Superior temporal gyrus (tissue), 1 donor: ENCODE results near the gene ID2.
A peak's percentile ranks its signal among the peaks of the same experiment; 100 is the strongest.

Experiments
- DNase-seq: peaks from one replicate; pipeline ENCODE4 v3.0.0-alpha.2; 2016; ENCODE audit errors: extremely low spot score

The ID2 gene

DNA sequence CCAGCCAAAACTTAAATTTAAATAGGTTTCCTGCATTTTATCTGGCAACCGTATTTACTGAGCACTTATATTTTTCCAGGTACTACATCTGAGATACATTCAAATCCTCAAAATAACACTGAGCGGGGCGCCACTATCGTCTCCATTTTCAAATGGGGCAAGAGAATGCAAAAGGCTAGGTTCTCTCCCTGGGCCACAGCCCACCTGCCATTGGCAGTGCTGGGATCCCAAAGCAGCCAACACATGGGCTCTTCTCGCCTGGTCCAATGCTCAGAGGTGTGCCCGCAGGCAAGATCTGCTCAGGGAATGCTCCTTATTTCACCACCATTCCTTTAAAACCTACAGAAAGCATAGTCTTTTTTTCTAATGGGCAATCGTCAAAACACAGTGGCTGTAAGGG, 11.3 kb upstream of the ID2 start:
- DNase-seq: no peak

DNA sequence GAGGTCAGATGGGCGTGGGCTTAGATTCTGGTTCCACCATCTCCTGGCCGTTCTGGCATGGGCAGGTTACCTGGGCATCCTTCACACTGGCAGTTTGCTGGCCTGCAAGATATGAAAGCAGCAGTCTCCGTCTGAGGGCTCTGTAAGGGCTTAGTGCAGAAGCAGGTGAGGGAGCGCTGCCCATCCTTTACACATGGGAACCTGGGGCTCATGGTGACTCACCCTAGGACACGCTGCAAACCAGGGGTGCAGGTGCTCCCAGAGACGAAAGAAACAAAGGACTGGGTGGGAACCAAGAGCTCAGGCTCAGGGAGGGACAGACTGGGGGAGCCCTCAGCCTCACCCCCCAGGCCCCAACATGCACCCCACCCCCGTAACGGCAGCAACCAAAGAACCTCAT, 10.7 kb upstream of the ID2 start:
- DNase-seq: no peak

DNA sequence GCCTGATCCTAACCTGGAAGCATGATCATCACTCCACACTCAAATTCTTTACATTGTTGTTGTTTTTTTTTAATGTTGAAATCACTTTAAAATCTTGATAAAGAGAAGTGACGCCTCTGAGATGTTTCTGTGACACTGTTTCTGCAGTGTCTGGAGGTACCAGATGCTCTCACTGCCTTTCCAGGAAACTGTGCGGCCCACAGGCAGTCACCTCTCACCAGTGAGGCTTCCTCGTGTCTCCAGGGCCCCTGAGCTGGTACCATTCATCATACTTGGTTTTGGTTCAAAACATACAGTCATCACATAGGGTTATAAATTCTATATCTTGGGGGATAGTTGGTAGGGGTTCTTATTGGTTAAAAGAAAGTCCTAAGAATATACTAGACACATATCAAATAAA, 10.1 kb upstream of the ID2 start:
- no peak for DNase-seq

DNA sequence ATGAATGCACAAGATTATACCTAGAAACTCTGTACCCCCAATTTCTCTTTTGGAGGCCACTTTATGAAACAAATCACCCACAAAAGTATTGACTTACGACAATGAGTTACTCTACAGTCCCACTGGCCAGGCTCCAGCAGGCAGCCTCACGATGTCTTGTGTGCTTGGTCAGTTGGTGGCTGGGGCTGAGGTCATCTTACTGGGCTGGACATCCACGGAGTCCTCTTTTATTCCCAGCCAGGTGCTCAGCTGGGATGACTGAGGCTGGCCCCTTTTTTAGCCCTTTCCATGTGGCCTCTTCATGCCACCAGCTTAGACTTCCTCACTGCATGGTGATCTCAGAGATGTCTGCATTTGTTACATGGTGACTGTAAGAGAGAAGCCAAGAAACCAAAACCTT, 8.9 kb upstream of the ID2 start:
- no peak for DNase-seq

DNA sequence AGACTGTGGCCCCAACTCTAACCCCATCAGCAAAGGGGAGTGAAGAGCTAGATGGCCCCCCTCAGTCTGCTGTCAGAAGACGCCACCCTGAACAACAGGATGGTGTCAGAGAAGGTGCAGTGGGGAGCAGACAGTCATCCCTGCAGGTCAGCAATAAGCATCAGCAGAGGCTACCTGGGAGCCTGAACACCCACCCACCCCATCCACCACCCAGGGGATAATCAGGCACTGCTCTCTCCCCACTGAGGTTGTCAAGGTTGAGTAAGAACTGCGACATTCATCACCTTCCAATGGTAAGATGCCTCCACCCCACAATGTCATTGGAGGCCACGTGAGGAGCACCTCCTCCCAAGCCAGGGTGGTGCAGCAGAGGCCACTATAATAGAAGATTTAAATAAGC, 8.5 kb upstream of the ID2 start:
- no peak for DNase-seq

DNA sequence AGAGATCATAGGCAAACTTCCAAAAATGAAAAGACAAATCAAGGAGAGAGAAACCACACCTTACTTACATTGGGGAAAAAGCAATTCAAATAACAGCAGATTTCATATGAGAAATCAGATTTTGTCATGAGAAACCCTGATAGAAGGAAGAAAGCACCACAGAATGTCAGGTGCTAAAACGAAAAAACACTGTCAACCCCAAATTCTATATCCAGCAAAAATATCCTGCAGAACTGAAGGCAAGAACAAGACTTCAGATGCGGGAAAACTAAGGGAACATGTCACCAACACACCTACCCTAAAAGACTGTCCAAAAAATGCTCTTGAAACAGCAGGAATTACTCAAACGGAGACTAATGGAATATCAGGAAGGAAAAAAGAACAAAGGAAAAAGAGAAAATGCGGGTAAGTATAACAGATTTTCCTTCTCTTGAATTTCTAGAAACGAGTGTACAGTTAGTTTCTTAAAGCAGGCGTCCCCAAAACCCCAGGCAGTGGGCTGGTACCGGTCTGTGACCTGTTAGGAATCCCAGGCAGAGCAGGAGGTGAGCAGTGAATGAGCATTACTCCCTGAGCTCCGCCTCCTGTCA, 7.3 kb upstream of the ID2 start:
- no peak for DNase-seq

DNA sequence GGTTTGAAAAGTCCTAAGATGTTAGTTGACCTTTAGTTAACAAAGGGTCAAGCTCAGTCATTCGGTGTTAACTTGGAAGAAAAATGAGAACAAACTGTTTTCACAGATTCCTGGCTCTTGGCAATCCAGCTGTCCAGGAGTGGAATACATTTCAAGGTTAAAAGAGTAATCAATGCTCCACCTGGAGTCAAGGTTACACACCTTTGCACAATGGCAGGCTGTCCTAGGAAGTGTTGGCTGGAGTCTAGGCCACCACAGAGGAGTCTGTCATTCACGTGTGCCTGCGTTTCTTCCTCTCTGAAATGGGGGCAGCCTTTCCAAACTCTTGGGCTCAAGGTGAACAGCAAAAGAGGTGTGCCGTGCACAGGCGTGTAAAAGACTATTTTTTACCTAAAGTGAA, 6.3 kb upstream of the ID2 start:
- DNase-seq: no peak

DNA sequence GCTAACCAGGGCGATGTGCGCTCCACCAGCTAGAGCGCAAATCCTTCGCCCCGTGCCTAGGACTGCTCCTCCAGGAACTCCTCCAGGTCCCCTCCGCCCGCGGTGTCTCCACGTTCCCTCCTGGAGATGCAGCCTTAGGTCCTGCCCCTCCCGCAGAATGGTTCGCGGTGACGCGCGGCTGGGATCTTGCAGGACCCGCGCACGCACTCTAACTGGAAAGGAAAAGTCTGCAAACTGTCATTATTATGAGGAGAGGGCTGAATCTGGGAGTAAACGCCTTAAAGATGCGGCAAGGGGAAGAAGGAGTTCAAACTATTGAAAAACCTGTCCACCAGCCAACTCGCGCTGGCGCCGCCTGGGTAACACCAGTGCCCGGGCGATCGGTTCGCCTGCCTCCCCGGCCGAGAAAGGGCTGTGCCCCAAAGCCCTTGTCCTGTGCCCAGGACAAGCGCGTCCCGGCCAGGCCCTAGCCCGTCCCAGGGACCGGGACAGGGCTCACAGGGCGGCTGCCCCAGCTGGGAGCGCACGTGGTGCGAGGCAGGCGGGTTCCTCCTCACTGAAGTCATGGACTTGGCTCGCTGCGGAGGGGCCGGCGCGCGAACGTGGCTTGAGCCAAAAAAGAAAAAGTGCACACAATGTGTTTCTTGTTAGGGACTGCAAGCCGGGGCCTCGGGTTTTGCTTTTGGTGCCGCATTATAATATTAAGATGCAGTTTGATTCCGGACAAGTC, 5.5 kb upstream of the ID2 start:
- peak; percentile 87 for DNase-seq

DNA sequence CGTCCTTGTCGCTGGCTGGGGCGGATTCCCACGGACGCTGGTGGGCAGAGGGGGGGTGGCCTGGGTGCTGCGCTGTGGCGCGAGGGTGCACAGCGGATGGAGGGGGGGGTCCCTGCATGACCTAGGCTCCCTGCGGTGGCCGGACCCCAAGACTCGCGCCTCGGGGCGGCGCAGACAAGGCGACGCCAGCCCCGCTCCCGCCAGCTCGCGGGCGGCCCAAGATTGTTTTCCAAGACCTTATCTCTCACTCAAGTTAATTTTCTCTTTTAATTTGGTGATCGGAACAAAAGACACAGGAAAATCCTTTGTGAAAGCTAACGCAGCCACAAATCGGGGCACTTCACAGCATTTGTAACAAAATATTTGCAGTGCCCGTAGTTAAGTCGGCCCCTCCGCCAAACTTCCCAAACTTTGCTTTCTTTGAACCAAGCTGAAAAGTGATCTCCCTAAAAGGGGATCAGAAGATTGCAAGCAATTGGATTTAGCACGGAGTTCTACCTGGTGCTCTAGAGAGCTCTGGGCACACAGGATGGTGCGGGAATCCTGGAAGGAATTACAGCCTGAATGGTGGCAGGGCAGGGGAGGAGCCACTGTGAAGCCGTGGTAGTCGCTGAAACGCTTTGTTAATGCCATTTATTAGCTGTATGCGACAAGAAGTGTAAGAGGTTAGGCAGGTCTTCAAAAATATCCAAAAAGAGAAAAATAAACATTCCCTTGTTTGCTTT, 4.8 kb upstream of the ID2 start:
- peak; percentile 62 for DNase-seq

DNA sequence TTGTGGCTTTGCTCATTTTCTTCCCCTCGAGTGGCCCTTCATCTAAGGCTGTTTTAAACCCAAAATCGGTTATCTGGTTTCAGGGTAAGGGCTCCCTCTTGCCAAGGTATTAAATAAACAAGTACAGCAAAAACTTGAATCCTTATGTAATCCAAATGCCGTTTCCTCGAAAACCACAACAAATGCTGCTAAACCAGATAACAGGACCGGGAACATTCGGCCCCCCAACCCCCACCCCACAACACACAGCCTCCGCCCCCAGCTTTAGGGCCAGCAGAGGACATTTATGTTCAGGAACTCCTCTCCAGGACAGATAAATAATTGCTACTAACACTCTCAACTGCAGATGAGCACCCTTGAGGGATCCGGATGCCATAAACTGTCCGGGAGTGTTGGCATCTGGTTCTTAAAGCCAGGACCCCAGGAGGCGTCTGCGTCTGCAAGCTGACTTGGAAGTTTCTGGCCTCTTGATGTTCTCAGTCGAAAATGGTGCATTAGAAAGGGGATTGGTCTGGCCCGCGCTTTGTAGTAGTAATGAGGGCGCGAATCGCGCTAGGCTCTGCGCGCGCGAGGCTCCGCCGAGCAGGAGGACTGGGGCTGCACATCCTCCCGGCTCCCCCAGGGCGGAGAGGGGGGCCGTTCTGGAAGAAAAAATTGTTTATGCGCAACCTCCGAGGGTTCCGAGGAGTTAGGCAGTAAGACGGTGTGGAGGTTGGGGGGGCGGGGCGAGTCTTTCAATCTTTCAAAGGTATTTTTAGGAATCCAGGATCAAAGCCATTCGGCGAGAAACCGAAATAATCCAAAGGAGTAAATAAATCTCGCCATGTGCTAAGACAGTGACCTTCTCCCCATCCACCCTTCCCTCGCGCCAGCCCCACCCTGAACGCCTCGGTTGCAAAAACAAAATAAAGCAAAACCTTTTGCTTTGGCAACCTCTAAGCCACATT, 3.9 kb upstream of the ID2 start:
- peak; percentile 55 for DNase-seq

DNA sequence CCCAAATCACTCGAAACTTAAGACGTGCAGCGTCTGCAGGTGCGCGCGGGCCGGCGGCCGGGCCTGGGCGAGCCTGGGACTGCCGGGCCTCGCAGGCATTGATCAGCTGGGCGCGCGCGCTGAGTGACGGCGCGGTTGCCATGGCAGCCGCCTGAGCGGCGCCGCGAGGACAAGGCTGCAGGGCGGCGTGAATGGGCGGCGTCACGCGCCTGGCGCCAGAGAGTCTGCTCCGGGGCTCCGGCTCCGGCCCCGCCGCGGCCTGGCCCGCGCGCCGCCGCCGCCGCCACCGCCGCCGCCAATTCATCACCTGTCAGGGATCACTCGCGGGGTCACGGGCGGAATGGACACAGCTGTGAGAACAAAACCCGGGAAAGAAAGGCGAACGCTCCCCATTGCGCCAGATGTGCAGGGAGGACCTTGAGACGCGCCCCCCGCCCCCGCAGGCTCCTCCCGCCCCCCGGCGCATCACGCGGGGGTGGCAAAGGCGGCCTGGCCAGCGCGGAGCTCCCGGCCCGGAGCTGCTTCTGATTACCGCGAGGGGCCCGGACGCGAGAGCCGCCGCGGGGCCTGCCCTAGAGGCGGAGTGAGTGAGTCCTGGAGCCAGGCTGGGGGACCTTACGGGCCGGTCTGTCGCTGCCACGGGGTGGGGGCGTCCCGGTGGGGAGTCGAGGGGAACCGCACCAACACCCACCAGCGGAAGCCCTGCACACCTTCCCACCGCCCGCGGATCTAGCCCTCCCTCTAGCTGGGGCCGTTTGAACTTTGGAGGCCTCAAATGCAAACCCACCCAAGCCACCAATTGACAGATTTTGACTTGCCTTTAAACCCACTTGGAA, 2.9 kb upstream of the ID2 start:
- DNase-seq: peak; percentile 90

DNA sequence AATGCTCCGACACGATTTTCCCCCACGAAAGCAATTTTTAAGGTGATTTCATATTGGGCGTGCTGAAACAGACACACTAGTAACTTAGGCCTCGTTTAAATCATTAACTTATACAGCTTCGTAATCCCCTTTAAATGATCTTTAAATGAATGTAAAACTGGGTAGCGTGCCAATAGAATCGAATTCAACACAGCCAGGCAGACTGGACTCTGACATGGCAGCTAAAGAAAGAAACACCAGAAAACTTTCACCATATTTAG, 2.4 kb upstream of the ID2 start:
- no peak for DNase-seq

DNA sequence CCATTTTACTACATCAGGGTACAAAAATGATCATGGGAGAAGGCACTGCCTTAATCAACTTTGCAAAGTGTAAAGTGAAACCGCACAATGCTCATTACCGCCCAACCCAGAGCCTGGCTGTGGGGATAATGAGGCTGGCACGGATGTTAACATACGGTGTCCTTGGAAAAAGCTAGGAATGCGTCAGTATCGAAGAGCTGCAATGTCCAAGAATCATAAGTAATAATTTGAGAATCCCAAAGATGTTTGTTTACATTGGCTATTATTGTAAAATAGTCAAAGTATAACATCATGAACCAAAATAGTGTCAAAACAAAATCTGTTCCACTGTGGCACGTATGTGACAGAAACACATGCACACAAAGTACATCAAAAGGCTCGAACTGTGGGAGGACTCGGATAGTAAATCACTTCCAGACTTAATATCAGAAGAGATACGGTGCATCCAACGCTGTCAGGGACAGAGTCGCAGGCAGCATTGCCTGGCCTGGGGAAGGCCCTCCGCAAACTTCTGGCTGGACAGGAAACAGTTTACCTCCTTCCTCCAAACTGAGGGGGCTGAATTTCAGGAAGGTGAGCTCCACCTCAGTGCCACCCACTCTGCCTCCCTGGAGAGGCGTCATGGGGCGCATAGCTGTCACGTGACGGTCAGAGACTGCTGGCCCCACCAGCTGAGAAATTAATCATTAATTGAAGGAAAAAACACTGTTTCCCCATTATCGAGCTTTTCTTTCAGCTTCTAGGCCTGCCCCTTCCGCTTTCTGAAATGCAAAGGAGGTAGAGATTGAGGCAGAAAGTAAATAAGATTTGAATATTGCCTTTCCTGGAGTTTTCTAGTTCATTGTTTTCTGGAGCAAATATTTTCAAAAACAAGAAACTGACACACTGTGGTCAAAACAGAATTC, 1.8 kb upstream of the ID2 start:
- DNase-seq: peak; percentile 76

DNA sequence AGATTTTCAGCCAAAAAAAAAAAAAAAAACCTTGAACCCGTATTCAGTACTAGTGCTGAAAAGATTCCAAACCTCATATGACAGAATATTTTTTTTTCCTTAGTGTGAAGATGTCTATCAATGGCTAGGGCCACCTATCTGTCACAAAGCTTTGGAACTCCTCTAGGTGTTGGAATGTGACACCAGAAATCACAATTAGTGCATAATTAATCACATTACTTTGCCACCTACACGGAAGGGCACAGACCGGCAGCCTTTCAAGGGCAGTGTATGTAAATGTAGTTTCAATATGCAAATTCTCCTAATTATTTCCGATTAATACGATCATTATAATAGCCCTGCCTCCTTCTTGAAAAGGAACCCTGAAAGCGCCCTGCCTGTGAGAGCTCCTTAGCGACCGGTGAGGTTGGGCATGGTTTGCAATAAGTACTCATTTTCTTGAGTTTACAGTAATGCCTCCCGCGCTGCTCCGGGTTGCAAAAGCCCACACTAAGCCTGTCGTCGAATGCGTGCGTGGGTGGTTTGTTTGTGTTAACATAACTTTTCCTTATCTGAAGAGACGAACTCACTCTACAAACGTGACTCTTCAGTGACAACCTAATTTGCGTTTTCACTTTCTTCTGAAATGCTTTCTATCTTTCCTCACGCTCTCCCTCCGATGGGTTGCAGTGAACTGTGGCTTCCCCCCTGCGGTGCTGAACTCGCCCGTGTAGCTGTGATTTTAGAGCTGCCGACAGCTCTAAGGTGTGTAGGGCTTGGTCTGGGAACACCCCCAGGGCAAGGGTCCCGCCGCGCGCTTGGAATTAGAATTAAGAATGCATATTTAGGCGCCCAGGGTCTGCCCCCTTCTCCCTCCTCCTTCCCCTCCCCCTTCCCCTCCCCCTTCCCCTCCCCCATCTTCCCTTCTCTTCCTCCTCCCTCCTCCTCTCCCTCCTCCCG, 765 bp upstream of the ID2 start:
- peak; percentile 77 for DNase-seq

DNA sequence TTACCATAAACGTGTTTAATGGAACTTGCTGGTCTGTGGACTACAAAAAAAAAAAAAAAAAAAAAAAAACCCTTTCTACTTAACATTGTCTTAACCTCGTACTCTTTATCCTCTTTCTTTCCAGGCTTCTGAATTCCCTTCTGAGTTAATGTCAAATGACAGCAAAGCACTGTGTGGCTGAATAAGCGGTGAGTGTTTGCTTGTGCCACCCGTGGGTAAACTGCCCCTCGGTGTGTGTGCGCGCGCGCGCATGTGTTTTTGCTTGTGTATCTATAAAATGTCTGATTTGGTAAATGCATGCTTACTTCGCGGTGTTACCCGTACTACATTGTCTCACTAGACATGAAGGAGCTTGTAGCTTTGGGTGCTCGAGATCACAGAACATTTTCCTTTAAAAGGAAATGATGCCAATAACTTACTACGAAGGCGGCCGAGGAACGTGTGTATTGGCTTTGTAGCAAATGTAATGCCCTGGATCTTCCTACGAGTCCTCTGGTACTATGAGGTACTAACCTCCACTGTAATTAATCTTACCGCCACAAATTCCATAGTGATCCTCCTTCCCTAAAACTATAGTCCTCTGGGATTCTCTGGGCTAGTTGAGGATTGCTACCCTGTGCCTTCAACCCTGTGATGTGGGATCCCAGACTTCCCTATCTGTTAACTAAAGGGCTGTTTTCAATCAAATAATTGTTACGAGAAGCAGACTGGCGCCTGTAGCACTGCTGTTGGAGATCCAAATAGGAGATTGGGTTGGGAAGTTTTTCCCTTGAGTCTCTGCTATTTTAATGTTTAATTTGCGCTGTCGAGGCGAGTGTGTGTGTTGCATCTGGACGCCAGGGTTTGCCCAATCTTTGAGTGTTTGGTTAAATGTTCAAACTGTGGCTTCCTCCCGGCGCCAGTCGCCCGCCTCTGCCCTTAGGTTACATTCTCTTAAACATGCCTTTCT, 1.1 kb downstream of the ID2 start:
- peak; percentile 67 for DNase-seq

DNA sequence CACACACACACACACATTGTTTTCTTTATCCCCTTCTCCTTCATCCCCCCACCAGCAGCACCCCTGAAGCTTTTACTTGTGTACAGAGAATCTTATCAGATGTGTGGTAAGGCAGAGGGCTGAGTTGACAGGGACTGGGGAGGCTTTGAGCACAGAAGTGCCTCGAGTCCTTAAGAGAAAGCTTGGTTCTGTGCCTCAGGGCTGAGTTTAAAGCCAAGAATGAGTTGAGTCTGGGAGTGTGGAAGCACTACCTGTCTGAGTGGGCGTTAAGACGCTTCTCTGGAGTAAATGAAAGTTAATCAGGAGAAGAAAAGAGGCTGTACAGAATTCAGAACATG, 2.7 kb downstream of the ID2 start:
- peak; percentile 64 for DNase-seq

DNA sequence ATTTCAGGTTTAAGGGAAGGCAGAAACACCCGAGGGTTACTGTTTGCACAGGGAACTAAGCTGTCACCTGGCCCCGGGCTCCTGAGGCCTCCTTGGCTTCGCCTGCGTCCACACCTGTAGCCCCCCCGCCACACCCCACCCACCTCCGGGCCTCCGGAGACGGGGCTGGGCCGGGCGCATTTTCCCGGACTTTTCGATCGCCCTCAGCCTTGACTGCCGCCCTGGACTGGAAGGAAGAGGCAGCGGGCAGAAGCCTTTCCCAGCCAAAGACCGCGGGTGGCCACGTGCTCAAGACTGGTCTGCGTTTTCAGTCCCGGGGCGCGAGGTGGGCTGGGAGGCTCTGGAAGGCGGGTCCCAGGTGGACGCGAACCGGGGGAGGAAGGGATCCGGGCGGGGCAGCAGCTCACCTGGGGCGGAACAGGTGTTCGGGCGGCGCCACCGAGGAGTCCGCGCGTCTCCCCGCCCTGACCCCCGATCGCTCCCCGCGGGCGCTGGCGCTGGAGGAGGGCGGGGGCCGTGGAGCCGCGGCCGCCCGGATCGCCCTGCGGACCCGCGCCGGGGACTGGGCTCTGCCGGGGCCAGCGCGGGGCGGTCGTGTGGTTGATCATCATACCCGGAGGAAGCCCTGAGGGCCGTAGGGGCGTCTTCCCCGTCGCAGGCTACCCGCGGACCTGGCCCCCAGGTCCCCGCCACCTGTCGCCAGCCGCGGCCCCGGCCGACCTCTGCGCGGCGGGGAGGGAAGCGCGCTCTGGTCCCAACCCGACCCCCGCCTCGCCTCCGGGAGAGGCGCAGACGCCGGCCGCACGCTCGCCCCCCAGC, 3.2 kb downstream of the ID2 start:
- no peak for DNase-seq
